HL-60 (cell line): ENCODE results near the gene MSRB3.

Experiments
- DNase-seq, 2 experiments: peaks; one replicate each; pipeline ENCODE4 v3.0.0-alpha.2; 2010 to 2020; ENCODE audit warnings: low read depth in 1 of 2, low spot score in 1 of 2
- H3K27ac ChIP-seq: fragments of 250-450 bp; sonication (Bioruptor Pico); replicated peaks from 2 replicates; pipeline ENCODE4 v1.5.1; 2020; ENCODE audit warnings: mild to moderate bottlenecking, moderate library complexity
- H3K27me3 ChIP-seq: fragments of 250-450 bp; sonication (Bioruptor Pico); 2 replicates; pipeline ENCODE4 v1.5.1; 2021; ENCODE audit warnings: mild to moderate bottlenecking, moderate library complexity; ENCODE audit not compliant: insufficient read depth, poor library complexity, severe bottlenecking
- H3K4me3 ChIP-seq: replicated peaks from 2 replicates; pipeline ENCODE4 v1.5.1; 2011; ENCODE audit warnings: mild to moderate bottlenecking, control low read depth, low read length; ENCODE audit not compliant: insufficient read depth
- GABPA ChIP-seq: IDR thresholded peaks from 2 replicates; pipeline ENCODE4 v1.6.1; 2012; ENCODE audit warnings: low read depth
- POLR2AphosphoS5 ChIP-seq: IDR thresholded peaks from 2 replicates; pipeline ENCODE4 v1.6.1; 2012; ENCODE audit warnings: low read depth
- REST ChIP-seq: IDR thresholded peaks from 2 replicates; pipeline ENCODE4 v1.6.1; 2012; ENCODE audit warnings: low read depth; ENCODE audit not compliant: insufficient replicate concordance
- SPI1 ChIP-seq: IDR thresholded peaks from 2 replicates; pipeline ENCODE4 v1.6.1; 2012; ENCODE audit warnings: low read depth, mild to moderate bottlenecking, borderline replicate concordance
- TF ChIP-seq, protein P1 (sequence below): IDR thresholded peaks from one replicate; pipeline ENCODE4 v1.5.1; 2011; ENCODE audit warnings: low read length, control low read depth, inconsistent platforms; ENCODE audit not compliant: insufficient read depth

Gene MSRB3

DNA sequence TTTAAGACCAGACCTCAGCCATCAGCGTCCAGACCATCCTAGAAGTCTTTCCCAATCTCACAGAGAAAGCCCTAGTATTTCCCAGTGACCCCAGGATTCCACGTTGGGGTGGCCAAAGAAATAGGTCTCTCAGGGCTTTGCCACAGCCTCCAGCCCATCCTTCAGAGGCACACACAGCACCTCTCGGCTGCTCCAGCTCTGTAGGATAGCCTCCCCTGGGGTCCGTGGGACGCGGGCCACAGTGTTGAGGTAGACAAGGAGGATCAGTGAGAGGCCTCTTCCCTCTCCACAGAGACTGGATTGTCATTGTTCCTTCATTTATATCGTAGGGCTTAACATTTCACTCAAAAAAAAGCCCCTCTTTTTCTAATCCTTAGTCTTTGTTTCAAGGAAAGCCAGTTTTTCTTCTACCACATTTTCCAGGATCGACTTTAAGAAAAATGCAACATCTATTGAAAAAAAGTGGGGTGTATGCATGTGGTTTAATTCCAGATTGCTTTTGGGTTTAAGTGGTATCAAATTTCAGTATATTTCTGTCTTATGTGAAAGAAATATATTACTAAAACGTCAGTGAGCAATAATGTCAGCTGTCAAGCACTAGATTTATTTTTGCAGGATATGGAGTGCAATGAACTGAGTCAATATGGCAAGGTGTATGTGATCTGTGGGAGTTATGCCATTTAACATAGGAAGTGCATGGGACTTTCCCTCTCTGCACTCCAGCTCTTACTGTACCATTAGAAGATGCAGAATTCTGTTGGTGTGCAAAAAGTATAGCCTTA lies 187.5 kb downstream of the MSRB3 start:
- no peak for DNase-seq
- no peaks in the 10 kb centered on the region for H3K27me3 ChIP-seq
- TF ChIP-seq GABPA, result no peak
- no peak for TF ChIP-seq SPI1
- no peak for TF ChIP-seq REST
- TF ChIP-seq POLR2AphosphoS5, result no peak
- TF ChIP-seq, protein P1, sequence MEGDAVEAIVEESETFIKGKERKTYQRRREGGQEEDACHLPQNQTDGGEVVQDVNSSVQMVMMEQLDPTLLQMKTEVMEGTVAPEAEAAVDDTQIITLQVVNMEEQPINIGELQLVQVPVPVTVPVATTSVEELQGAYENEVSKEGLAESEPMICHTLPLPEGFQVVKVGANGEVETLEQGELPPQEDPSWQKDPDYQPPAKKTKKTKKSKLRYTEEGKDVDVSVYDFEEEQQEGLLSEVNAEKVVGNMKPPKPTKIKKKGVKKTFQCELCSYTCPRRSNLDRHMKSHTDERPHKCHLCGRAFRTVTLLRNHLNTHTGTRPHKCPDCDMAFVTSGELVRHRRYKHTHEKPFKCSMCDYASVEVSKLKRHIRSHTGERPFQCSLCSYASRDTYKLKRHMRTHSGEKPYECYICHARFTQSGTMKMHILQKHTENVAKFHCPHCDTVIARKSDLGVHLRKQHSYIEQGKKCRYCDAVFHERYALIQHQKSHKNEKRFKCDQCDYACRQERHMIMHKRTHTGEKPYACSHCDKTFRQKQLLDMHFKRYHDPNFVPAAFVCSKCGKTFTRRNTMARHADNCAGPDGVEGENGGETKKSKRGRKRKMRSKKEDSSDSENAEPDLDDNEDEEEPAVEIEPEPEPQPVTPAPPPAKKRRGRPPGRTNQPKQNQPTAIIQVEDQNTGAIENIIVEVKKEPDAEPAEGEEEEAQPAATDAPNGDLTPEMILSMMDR, result no peak
- no peak overlapping the region for H3K4me3 ChIP-seq
- no peak overlapping the region for H3K27ac ChIP-seq

DNA sequence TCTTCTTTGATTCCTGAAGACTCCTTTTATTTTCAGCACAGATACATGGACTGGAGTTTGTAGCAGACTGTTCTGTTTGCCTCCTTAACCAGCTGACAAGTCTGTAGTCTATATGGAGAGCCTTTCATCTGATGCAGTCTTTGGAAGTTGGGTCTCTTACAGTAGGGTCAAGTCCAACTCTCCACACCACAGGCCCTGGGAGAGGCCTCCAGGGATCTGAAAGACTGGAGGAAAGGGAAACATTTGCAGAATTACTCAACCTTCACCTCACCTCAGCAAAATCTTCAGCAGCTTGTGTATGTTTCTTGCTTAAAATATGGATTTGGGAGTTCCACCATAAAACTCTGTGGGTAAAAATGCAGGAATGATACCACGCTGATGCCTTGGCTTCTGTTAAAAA lies 188.4 kb downstream of the MSRB3 start:
- TF ChIP-seq REST, result no peak
- Histone ChIP-seq H3K27me3 (no peaks in the 10 kb centered on the region), H3K4me3 (no peak overlapping the region), H3K27ac (no peak overlapping the region)
- no peak for DNase-seq

GRCh38 chr12:65470256-65470655 lies 191.8 kb downstream of the MSRB3 start:
- Histone ChIP-seq H3K27ac (no peak overlapping the region), H3K27me3 (no peaks in the 10 kb centered on the region), H3K4me3 (no peak overlapping the region)
- no peak for DNase-seq
- no peak for TF ChIP-seq SPI1
- TF ChIP-seq GABPA, result no peak
- TF ChIP-seq POLR2AphosphoS5, result no peak
- no peak for TF ChIP-seq REST
- TF ChIP-seq, protein P1, result no peak
